ENCODE data around the gene SIGLEC9. TPM values are rescaled to one million over a fixed set of nuclear protein-coding genes. Genes with fewer than 3 reads are reported as not detected.

Gene SIGLEC9
- total and polyA plus RNA-seq, 10 of the 15 experiments (the other 5 are each of a cell fraction or from before 2014, with no cell fraction given): 0.10 TPM; not detected in 9

GRCh38 chr19:51090471-51090870 lies 34.2 kb upstream of the SIGLEC9 start:
- in situ Hi-C loops (cut with MboI): loop anchor here (10.0 kb wide), 1 partner anchor 156 kb away; no protein-coding TSS in a partner anchor

DNA sequence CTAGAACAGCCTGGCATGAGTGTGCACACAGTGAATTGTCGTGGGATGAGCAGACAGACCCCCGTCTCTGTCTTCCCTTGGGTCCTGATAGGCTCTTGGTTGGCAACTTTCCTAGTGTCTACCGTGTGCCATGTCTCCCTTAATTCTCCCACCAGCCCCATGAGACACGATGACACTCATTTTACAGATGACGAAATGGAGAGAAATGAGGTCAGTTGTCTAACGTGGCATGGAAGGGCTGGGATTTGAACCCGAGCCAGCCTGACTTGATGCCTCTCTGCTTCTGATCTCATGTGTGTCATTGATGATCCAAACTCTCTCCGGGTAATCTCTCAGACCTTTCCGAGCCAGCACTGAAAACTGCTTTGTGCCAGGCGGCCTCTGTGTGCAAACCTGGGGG lies 33.6 kb upstream of the SIGLEC9 start:
- DNase-seq (ENCODE audit: low read depth, low spot score): no peak
- in situ Hi-C loops (cut with MboI) (loop anchor here (10.0 kb wide), 1 partner anchor 156 kb away; no protein-coding TSS in a partner anchor), intact Hi-C loops (cut with micrococcal nuclease; ENCODE audit: unreplicated experiment) (loop anchor here (5.0 kb wide), 1 partner anchor 159 kb away; no protein-coding TSS in a partner anchor)
- TF ChIP-seq KDM1A (IDR thresholded peaks at IDR 0.05; ENCODE audit: borderline replicate concordance): no peak
- TF ChIP-seq ETV6 (conservative IDR thresholded peaks at IDR 0.05 in 1 of 2, IDR thresholded peaks at IDR 0.05 in 1 of 2; ENCODE audit: borderline replicate concordance in 1 of 2, low read depth in 1 of 2): no peak
- no peak for TF ChIP-seq SP1 (IDR thresholded peaks at IDR 0.05; ENCODE audit: low read depth, low read length)
- TF ChIP-seq E4F1 (IDR thresholded peaks at IDR 0.05; ENCODE audit: borderline replicate concordance, partially characterized antibody): no peak
- no peak for TF ChIP-seq TCF12 (IDR thresholded peaks at IDR 0.05; ENCODE audit: low read depth, low read length)
- no peak for TF ChIP-seq GATAD2B (conservative IDR thresholded peaks at IDR 0.05; ENCODE audit: low read depth)
- TF ChIP-seq MYB (IDR thresholded peaks at IDR 0.05; ENCODE audit: borderline replicate concordance, low read depth, low read length): no peak
- TF ChIP-seq FOXK2 (IDR thresholded peaks at IDR 0.05): no peak
- TF ChIP-seq RAD21 (IDR thresholded peaks at IDR 0.05; ENCODE audit: insufficient read depth, low read depth, low read length): no peak
- no peak for TF ChIP-seq SMC3 (IDR thresholded peaks at IDR 0.05; ENCODE audit: borderline replicate concordance, low read length)
- no peak for TF ChIP-seq FOXM1 (IDR thresholded peaks at IDR 0.05; ENCODE audit: low read depth, low read length)

More at GRCh38 chr19:51090471-51090870, 34.2 kb upstream of the SIGLEC9 start:
- intact Hi-C loops (cut with micrococcal nuclease; ENCODE audit: unreplicated experiment): loop anchor here (5.0 kb wide), 1 partner anchor 158 kb away; no protein-coding TSS in a partner anchor
- DNase-seq (ENCODE audit: low read depth, low spot score) (no peak), FAIRE-seq (no peak), ATAC-seq (no peak)
- H3K79me2 ChIP-seq (ENCODE audit: control insufficient read depth, insufficient read depth, low read length): no peaks in the 10 kb centered on the region
- no peaks in the 10 kb centered on the region for H3K9me3 ChIP-seq (replicated peaks; ENCODE audit: control insufficient read depth, insufficient read depth, low read length)
- 67% methylated on average over 8 of the region's 8 CpGs for WGBS (ENCODE audit: insufficient coverage, insufficient replicate concordance, low lambda C conversion rate, missing lambda C conversion rate)
- H3K36me3 ChIP-seq (ENCODE audit: control insufficient read depth in 2 of 2, insufficient read depth in 2 of 2, low read length in 1 of 2): no peaks in the 10 kb centered on the region
- ChIA-PET SMC1A (ENCODE audit: uncharacterized antibody, unreplicated experiment) (no interaction called here), RAD21 (ENCODE audit: unreplicated experiment) (no interaction called here), CTCF (no interaction called here), POLR2A (no interaction called here)
- H3K4me2 ChIP-seq (ENCODE audit: control insufficient read depth, insufficient read depth): no peak overlapping the region
- H2AFZ ChIP-seq (ENCODE audit: control insufficient read depth, low read depth, low read length): no peak overlapping the region
- no peak overlapping the region for H3K9ac ChIP-seq (ENCODE audit: control insufficient read depth, insufficient read depth, low read length)
- H3K27me3 ChIP-seq (replicated peaks in 1 of 2; ENCODE audit: control insufficient read depth in 2 of 2, insufficient read depth in 2 of 2, low read length in 1 of 2): no peaks in the 10 kb centered on the region
- TF ChIP-seq JUND (IDR thresholded peaks at IDR 0.05; ENCODE audit: low read depth, low read length) (no peak), TCF3 (IDR thresholded peaks at IDR 0.05; ENCODE audit: borderline replicate concordance, insufficient read depth, low read depth, low read length) (no peak), SMC3 (IDR thresholded peaks at IDR 0.05; ENCODE audit: borderline replicate concordance, low read length) (no peak), MTA3 (IDR thresholded peaks at IDR 0.05; ENCODE audit: borderline replicate concordance, low read length) (no peak), CHD2 (IDR thresholded peaks at IDR 0.05; ENCODE audit: borderline replicate concordance, low read depth, low read length) (no peak), CBX3 (IDR thresholded peaks at IDR 0.05; ENCODE audit: borderline replicate concordance, low read depth) (no peak), IKZF1 (conservative IDR thresholded peaks at IDR 0.05) (no peak), SUPT20H (IDR thresholded peaks at IDR 0.05; ENCODE audit: borderline replicate concordance, control insufficient read depth, low read depth, low read length) (no peak), CHD4 (IDR thresholded peaks at IDR 0.05) (no peak), STAT1 (conservative IDR thresholded peaks at IDR 0.05) (no peak), KDM1A (IDR thresholded peaks at IDR 0.05; ENCODE audit: borderline replicate concordance) (no peak), CHD1 (IDR thresholded peaks at IDR 0.05; ENCODE audit: low read depth, low read length) (no peak), HDAC6 (IDR thresholded peaks at IDR 0.05; ENCODE audit: unreplicated experiment) (no peak), MTA2 (IDR thresholded peaks at IDR 0.05; ENCODE audit: low read depth) (no peak), CBX5 (IDR thresholded peaks at IDR 0.05; ENCODE audit: low read depth) (no peak)
- no TSS peak for BruUV-seq (replicated peaks)
- H3K4me3 ChIP-seq: no peak overlapping the region
- no peaks in the 10 kb centered on the region for H4K20me1 ChIP-seq (ENCODE audit: control insufficient read depth, insufficient read depth)
- H3K27ac ChIP-seq (ENCODE audit: control insufficient read depth, insufficient read depth): no peak overlapping the region
- H3K4me1 ChIP-seq (ENCODE audit: control insufficient read depth, insufficient read depth, low read length): no peaks in the 10 kb centered on the region

More for the DNA sequence above, 33.6 kb upstream of the SIGLEC9 start:
- no peaks in the 10 kb centered on the region for H3K9me3 ChIP-seq (replicated peaks; ENCODE audit: control insufficient read depth, insufficient read depth, low read length)
- H3K27me3 ChIP-seq (replicated peaks in 1 of 2; ENCODE audit: control insufficient read depth in 2 of 2, insufficient read depth in 2 of 2, low read length in 1 of 2): no peaks in the 10 kb centered on the region
- WGBS (ENCODE audit: insufficient coverage, insufficient replicate concordance, low lambda C conversion rate, missing lambda C conversion rate): 74% methylated on average over 10 of the region's 10 CpGs
- FAIRE-seq: no peak
- no peak overlapping the region for H2AFZ ChIP-seq (ENCODE audit: control insufficient read depth, low read depth, low read length)
- no peaks in the 10 kb centered on the region for H4K20me1 ChIP-seq (ENCODE audit: control insufficient read depth, insufficient read depth)
- H3K27ac ChIP-seq (ENCODE audit: control insufficient read depth, insufficient read depth): no peak overlapping the region
- H3K79me2 ChIP-seq (ENCODE audit: control insufficient read depth, insufficient read depth, low read length): no peaks in the 10 kb centered on the region
- no peak for ATAC-seq
- H3K36me3 ChIP-seq (ENCODE audit: control insufficient read depth in 2 of 2, insufficient read depth in 2 of 2, low read length in 1 of 2): no peaks in the 10 kb centered on the region
- RAD21 ChIA-PET (ENCODE audit: unreplicated experiment): no interaction called here
- no TSS peak for BruUV-seq (replicated peaks)
- no peak overlapping the region for H3K4me2 ChIP-seq (ENCODE audit: control insufficient read depth, insufficient read depth)
- H3K4me3 ChIP-seq: no peak overlapping the region
- no peak overlapping the region for H3K9ac ChIP-seq (ENCODE audit: control insufficient read depth, insufficient read depth, low read length)
- H3K4me1 ChIP-seq (ENCODE audit: control insufficient read depth, insufficient read depth, low read length): no peaks in the 10 kb centered on the region
- SMC1A ChIA-PET (ENCODE audit: uncharacterized antibody, unreplicated experiment): no interaction called here
- POLR2A ChIA-PET: no interaction called here
- CTCF ChIA-PET: no interaction called here
